Measurements from ENCODE around the gene ZP2. TPM values are rescaled to one million over a fixed set of nuclear protein-coding genes. Genes with fewer than 3 reads are reported as not detected.

ZP2 gene
- total RNA-seq (2021), result not detected in 2 replicates
- long read RNA-seq, partial matches to known transcripts, result 1 of 1 reads
- long read RNA-seq, other reads (novel, unspliced or antisense), result 0 of 1 reads

DNA sequence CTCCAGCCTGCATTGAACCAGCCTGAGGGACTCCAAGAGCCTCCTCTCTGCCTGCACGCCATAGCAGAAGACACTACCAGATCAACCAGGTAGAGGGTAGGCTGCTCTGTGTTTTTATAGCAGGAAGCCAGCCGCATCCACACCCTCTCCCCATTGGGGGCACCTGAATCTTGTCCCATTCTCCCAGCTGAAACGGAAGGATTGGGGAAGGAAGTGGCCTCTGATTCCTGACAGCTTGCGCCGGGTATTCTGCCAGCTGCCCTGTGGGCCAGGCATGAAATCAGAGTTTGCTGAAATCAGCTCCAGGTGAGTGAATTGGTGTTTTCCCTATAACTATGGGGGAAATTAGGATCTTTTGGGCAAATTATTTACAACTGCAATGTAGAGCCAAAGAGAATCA is at the start of gene ZP2:
Gene ZP2, minus strand, starts transcription at position 89 of the 400 bp plus-strand sequence. Its CDS starts 27 bp downstream, at position 62.
- Histone ChIP-seq H4K5ac (ENCODE audit: insufficient read length, low read depth, low read length) (no peak within 1 kb of the TSS), H4K8ac (replicated peaks; ENCODE audit: insufficient read length, low read depth, low read length) (no peak within 1 kb of the TSS), H2BK15ac (ENCODE audit: low read depth, low read length) (no peak within 1 kb of the TSS), H2AFZ (ENCODE audit: low read length) (no peak within 1 kb of the TSS), H4K91ac (ENCODE audit: insufficient read length, low read depth, low read length) (no peak within 1 kb of the TSS), H2BK20ac (ENCODE audit: low read depth, low read length, poor library complexity, severe bottlenecking) (no peak within 1 kb of the TSS), H4K20me1 (ENCODE audit: control insufficient read depth, insufficient read depth, insufficient read length) (no peaks in the 10 kb centered on the region), H3K23me2 (ENCODE audit: insufficient read length, low read depth, low read length, poor library complexity, severe bottlenecking) (no peaks in the 10 kb centered on the region), H2AK5ac (ENCODE audit: insufficient read length, low read length) (no peak within 1 kb of the TSS), H3K23ac (ENCODE audit: insufficient read length, low read depth, low read length) (no peak within 1 kb of the TSS), H3K27ac (ENCODE audit: insufficient read length, low read depth, low read length) (no peak within 1 kb of the TSS), H3K9me3 (ENCODE audit: control insufficient read depth, low read depth, low read length) (no peaks in the 10 kb centered on the region), H3K4ac (ENCODE audit: low read depth, low read length) (no peak within 1 kb of the TSS), H3K4me2 (ENCODE audit: insufficient read depth, insufficient read length, low read length) (no peak within 1 kb of the TSS), H2BK5ac (ENCODE audit: insufficient read length, low read length) (no peak within 1 kb of the TSS), H3K9ac (ENCODE audit: extremely low read depth, insufficient read length, low read length) (no peak within 1 kb of the TSS), H2BK120ac (ENCODE audit: low read depth, low read length, poor library complexity, severe bottlenecking) (no peak within 1 kb of the TSS), H2BK12ac (ENCODE audit: insufficient read length, low read depth, low read length) (no peak within 1 kb of the TSS), H3K14ac (ENCODE audit: insufficient read depth, low read length) (no peak within 1 kb of the TSS), H3T11ph (ENCODE audit: low read length) (no peak within 1 kb of the TSS), H3K79me2 (ENCODE audit: insufficient read depth, low read length) (no peaks in the 10 kb centered on the region), H3K79me1 (ENCODE audit: insufficient read depth, low read depth, low read length, poor library complexity, severe bottlenecking) (no peaks in the 10 kb centered on the region), H3K56ac (ENCODE audit: insufficient read length, low read depth, low read length) (no peak within 1 kb of the TSS), H3K27me3 (ENCODE audit: insufficient read depth, low read length) (no peaks in the 10 kb centered on the region; the same call in 1 of the 2 replicates), H3K4me1 (ENCODE audit: insufficient read depth, low read length) (no peaks in the 10 kb centered on the region), H3K18ac (ENCODE audit: insufficient read length, low read depth, low read length) (no peak within 1 kb of the TSS)
- TF ChIP-seq, protein P1, sequence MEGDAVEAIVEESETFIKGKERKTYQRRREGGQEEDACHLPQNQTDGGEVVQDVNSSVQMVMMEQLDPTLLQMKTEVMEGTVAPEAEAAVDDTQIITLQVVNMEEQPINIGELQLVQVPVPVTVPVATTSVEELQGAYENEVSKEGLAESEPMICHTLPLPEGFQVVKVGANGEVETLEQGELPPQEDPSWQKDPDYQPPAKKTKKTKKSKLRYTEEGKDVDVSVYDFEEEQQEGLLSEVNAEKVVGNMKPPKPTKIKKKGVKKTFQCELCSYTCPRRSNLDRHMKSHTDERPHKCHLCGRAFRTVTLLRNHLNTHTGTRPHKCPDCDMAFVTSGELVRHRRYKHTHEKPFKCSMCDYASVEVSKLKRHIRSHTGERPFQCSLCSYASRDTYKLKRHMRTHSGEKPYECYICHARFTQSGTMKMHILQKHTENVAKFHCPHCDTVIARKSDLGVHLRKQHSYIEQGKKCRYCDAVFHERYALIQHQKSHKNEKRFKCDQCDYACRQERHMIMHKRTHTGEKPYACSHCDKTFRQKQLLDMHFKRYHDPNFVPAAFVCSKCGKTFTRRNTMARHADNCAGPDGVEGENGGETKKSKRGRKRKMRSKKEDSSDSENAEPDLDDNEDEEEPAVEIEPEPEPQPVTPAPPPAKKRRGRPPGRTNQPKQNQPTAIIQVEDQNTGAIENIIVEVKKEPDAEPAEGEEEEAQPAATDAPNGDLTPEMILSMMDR (conservative IDR thresholded peaks at IDR 0.05), result no peak
- Mint-ChIP-seq H3K9me3 (no peaks in the 10 kb centered on the region), H3K4me3 (no peak within 1 kb of the TSS), H3K27ac (no peak within 1 kb of the TSS; a peak in 3 of 7 replicates), H3K4me1 (peaks cover 7 to 11% of the 10 kb centered on the region in 2 experiments), H3K27me3 (ENCODE audit: low read depth) (peaks cover 10% of the 10 kb centered on the region), H3K36me3 (ENCODE audit: insufficient read depth in 1 of 3, low read depth in 3 of 3) (no peaks in the 10 kb centered on the region; a peak in 1 of 7 replicates)
- no CpG with 5 or more reads among the region's 5 CpGs for WGBS (ENCODE audit: extremely low coverage, insufficient read length, low lambda C conversion rate)
- DNase-seq, result no peak
